HUES6 (cell line): ENCODE measurements around the gene ZNF451.

Experiments used
- H3K27ac ChIP-seq: 2 replicates; pipeline ENCODE4 v1.7.0; 2013; ENCODE audit warnings: low read depth, mild to moderate bottlenecking, low read length, inconsistent platforms
- H3K27me3 ChIP-seq: 2 replicates; pipeline ENCODE4 v1.6.1; 2013; ENCODE audit warnings: low read length; ENCODE audit not compliant: control insufficient read depth, insufficient read depth
- H3K36me3 ChIP-seq: 2 replicates; pipeline ENCODE4 v1.6.1; 2013; ENCODE audit warnings: low read length; ENCODE audit not compliant: control insufficient read depth, insufficient read depth
- H3K4me1 ChIP-seq: 2 replicates; pipeline ENCODE4 v1.6.1; 2013; ENCODE audit warnings: low read length; ENCODE audit not compliant: control insufficient read depth, insufficient read depth
- H3K4me3 ChIP-seq: 2 replicates; pipeline ENCODE4 v1.5.1; 2013; ENCODE audit warnings: low read depth, low read length
- H3K9ac ChIP-seq: one replicate; pipeline ENCODE4 v1.6.1; 2013; ENCODE audit warnings: mild to moderate bottlenecking, low read length
- H3K9me3 ChIP-seq: 2 replicates; pipeline ENCODE4 v1.6.1; 2013; ENCODE audit warnings: low read depth, low read length; ENCODE audit not compliant: control insufficient read depth, insufficient read depth

ZNF451 gene

GRCh38 chr6:57207872-57208271 is 117.9 kb downstream of the ZNF451 start:
- Histone ChIP-seq H3K27me3 (no peaks in the 10 kb centered on the region), H3K4me1 (peaks cover 13% of the 10 kb centered on the region; the same call in 1 of the 2 replicates), H3K36me3 (no peaks in the 10 kb centered on the region), H3K9ac (no peak overlapping the region), H3K9me3 (no peaks in the 10 kb centered on the region), H3K27ac (no peak overlapping the region), H3K4me3 (no peak overlapping the region)

GRCh38 chr6:57209030-57209429 is 119.0 kb downstream of the ZNF451 start:
- Histone ChIP-seq H3K9me3 (no peaks in the 10 kb centered on the region), H3K27ac (no peak overlapping the region), H3K27me3 (no peaks in the 10 kb centered on the region), H3K4me3 (no peak overlapping the region), H3K36me3 (no peaks in the 10 kb centered on the region), H3K4me1 (peaks cover 13% of the 10 kb centered on the region), H3K9ac (no peak overlapping the region)

GRCh38 chr6:57210060-57210459 is 120.1 kb downstream of the ZNF451 start:
- H3K4me3 ChIP-seq = no peak overlapping the region
- no peak overlapping the region for H3K9ac ChIP-seq

GRCh38 chr6:57215260-57215659 is 125.3 kb downstream of the ZNF451 start:
- Histone ChIP-seq H3K4me3 (no peak overlapping the region), H3K27ac (no peak overlapping the region), H3K27me3 (no peaks in the 10 kb centered on the region), H3K9me3 (peaks cover 9% of the 10 kb centered on the region; the same call in 1 of the 2 replicates), H3K4me1 (no peaks in the 10 kb centered on the region; the same call in 1 of the 2 replicates), H3K9ac (no peak overlapping the region), H3K36me3 (peaks cover 4% of the 10 kb centered on the region; the same call in 1 of the 2 replicates)

More at GRCh38 chr6:57210060-57210459, 120.1 kb downstream of the ZNF451 start:
- Histone ChIP-seq H3K27me3 (no peaks in the 10 kb centered on the region), H3K27ac (no peak overlapping the region), H3K4me1 (peaks cover 13% of the 10 kb centered on the region), H3K9me3 (no peaks in the 10 kb centered on the region), H3K36me3 (no peaks in the 10 kb centered on the region)

GRCh38 chr6:57216235-57217101 is 126.5 kb downstream of the ZNF451 start:
- Histone ChIP-seq H3K27ac (no peak overlapping the region), H3K36me3 (peaks cover 7% of the 10 kb centered on the region; the same call in 1 of the 2 replicates), H3K27me3 (no peaks in the 10 kb centered on the region), H3K9ac (no peak overlapping the region), H3K4me3 (no peak overlapping the region), H3K4me1 (no peaks in the 10 kb centered on the region; the same call in 1 of the 2 replicates), H3K9me3 (peaks cover 12% of the 10 kb centered on the region; the same call in 1 of the 2 replicates)

GRCh38 chr6:57217270-57217669 is 127.3 kb downstream of the ZNF451 start:
- Histone ChIP-seq H3K4me3 (no peak overlapping the region), H3K9ac (no peak overlapping the region), H3K36me3 (peaks cover 7% of the 10 kb centered on the region; the same call in 1 of the 2 replicates), H3K4me1 (no peaks in the 10 kb centered on the region; the same call in 1 of the 2 replicates), H3K27me3 (no peaks in the 10 kb centered on the region), H3K9me3 (peaks cover 12% of the 10 kb centered on the region; the same call in 1 of the 2 replicates), H3K27ac (no peak overlapping the region)
